GOT3 (cell line): ENCODE data around the gene PTK7.

Experiments used
- DNase-seq: peaks from one replicate; lab custom pipeline; 2025; ENCODE audit warnings: mixed read lengths; lab: John Stamatoyannopoulos, UW

The PTK7 gene

DNA sequence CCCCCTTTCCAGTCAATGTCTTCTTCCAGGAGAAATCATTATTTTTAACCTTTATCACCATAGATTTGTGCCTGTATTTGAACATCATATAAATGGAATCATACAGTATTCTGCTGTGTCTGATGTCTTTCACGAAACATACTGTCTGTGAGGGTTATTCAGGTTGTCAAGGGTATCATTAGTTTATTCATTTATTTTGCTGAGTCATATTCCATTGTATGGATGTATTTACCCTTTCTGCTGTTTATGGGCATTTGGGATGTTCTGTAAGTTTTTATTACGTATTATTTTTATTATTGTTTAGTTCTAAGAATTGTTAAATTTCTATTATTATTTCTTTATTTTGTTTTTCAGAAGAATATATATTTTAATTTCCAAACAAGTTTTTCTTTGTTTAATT, 131.2 kb downstream of the PTK7 start:
- DNase-seq: no peak
